Measurements from ENCODE around the gene CDH1. TPM values are rescaled to one million over a fixed set of nuclear protein-coding genes. Genes with fewer than 3 reads are reported as not detected.
"Not testable (repeated sequence)": the region's sequence is repeated elsewhere in the genome, so short reads cannot be mapped to it uniquely, and the experiment has no call there.

The CDH1 gene
- total and polyA plus RNA-seq, 5 donors from 2014 or later: 0.41 to 4.6 (median 0.72) TPM

- peak overlapping the region in 1 of 3 donors; percentile 66 for H3K27ac Mint-ChIP-seq
These were observed 32.7 kb upstream of the CDH1 start for GRCh38 chr16:68704232-68704867.

GRCh38 chr16:68707340-68708152 is 29.5 kb upstream of the CDH1 start:
- peaks cover 0 to 11% (median 3%) of the 10 kb centered on the region in 4 donors for H3K4me1 Mint-ChIP-seq
- DNase-seq: no peak
- H3K36me3 Mint-ChIP-seq: no peaks in the 10 kb centered on the region
- H3K27me3 Mint-ChIP-seq: peaks cover 10% of the 10 kb centered on the region
- H3K4me3 ChIP-seq (ENCODE audit: low read depth, low read length): no peak overlapping the region
- no peaks in the 10 kb centered on the region for H3K9me3 Mint-ChIP-seq
- ATAC-seq (ENCODE audit: low read depth in 2 of 2): no peak
- H3K27ac ChIP-seq (ENCODE audit: insufficient read depth, low read length, poor library complexity, severe bottlenecking): no peak overlapping the region
- no peaks in the 10 kb centered on the region for H3K27me3 ChIP-seq (ENCODE audit: control insufficient read depth, insufficient read depth, low read length)
- H3K36me3 ChIP-seq (ENCODE audit: control insufficient read depth, insufficient read depth, low read length): no peaks in the 10 kb centered on the region
- H3K4me1 ChIP-seq (ENCODE audit: control insufficient read depth, insufficient read depth, low read length, poor library complexity, severe bottlenecking): peaks cover 3% of the 10 kb centered on the region
- no peaks in the 10 kb centered on the region for H3K9me3 ChIP-seq (ENCODE audit: control insufficient read depth in 2 of 2, low read length in 2 of 2)
- no peak overlapping the region for H3K4me3 Mint-ChIP-seq
- no peak overlapping the region for H3K27ac Mint-ChIP-seq

More at GRCh38 chr16:68704232-68704867, 32.7 kb upstream of the CDH1 start:
- H3K9me3 ChIP-seq (ENCODE audit: control insufficient read depth in 2 of 2, low read length in 2 of 2): no peaks in the 10 kb centered on the region
- H3K36me3 Mint-ChIP-seq: no peaks in the 10 kb centered on the region
- ATAC-seq (ENCODE audit: low read depth in 2 of 2) (peak in 1 of 2 donors; percentile 51), DNase-seq (peak; percentile 23 to 61 (median 35))
- H3K4me1 ChIP-seq (ENCODE audit: control insufficient read depth, insufficient read depth, low read length, poor library complexity, severe bottlenecking): no peaks in the 10 kb centered on the region
- H3K27me3 Mint-ChIP-seq: no peaks in the 10 kb centered on the region
- H3K27ac ChIP-seq (ENCODE audit: insufficient read depth, low read length, poor library complexity, severe bottlenecking): no peak overlapping the region
- no peak overlapping the region for H3K4me3 Mint-ChIP-seq
- H3K36me3 ChIP-seq (ENCODE audit: control insufficient read depth, insufficient read depth, low read length): no peaks in the 10 kb centered on the region
- no peaks in the 10 kb centered on the region for H3K27me3 ChIP-seq (ENCODE audit: control insufficient read depth, insufficient read depth, low read length)
- no peak overlapping the region for H3K4me3 ChIP-seq (ENCODE audit: low read depth, low read length)
- H3K9me3 Mint-ChIP-seq: no peaks in the 10 kb centered on the region
- peaks cover 0 to 5% (median 2%) of the 10 kb centered on the region in 4 donors for H3K4me1 Mint-ChIP-seq

- Mint-ChIP-seq H3K4me3 (no peak overlapping the region), H3K9me3 (peaks cover 0 to 2% (median 0%) of the 10 kb centered on the region in 7 donors), H3K36me3 (no peaks in the 10 kb centered on the region), H3K27ac (no peak overlapping the region), H3K4me1 (peaks cover 0 to 7% (median under 1%) of the 10 kb centered on the region in 4 donors), H3K27me3 (peaks cover 10% of the 10 kb centered on the region)
- Histone ChIP-seq H3K4me3 (ENCODE audit: low read depth, low read length) (no peak overlapping the region), H3K9me3 (ENCODE audit: control insufficient read depth in 2 of 2, low read length in 2 of 2) (no peaks in the 10 kb centered on the region), H3K27ac (ENCODE audit: insufficient read depth, low read length, poor library complexity, severe bottlenecking) (no peak overlapping the region), H3K36me3 (ENCODE audit: control insufficient read depth, insufficient read depth, low read length) (no peaks in the 10 kb centered on the region), H3K27me3 (ENCODE audit: control insufficient read depth, insufficient read depth, low read length) (no peaks in the 10 kb centered on the region), H3K4me1 (ENCODE audit: control insufficient read depth, insufficient read depth, low read length, poor library complexity, severe bottlenecking) (peaks cover 3% of the 10 kb centered on the region)
- DNase-seq: no peak
- ATAC-seq (ENCODE audit: low read depth in 2 of 2): no peak
These were observed 26.9 kb upstream of the CDH1 start for GRCh38 chr16:68710211-68710610.

GRCh38 chr16:68711421-68712139 is 25.5 kb upstream of the CDH1 start:
- peaks cover 0 to 7% (median under 1%) of the 10 kb centered on the region in 4 donors for H3K4me1 Mint-ChIP-seq
- H3K36me3 ChIP-seq (ENCODE audit: control insufficient read depth, insufficient read depth, low read length): no peaks in the 10 kb centered on the region
- H3K4me3 Mint-ChIP-seq: no peak overlapping the region
- no peak overlapping the region for H3K27ac Mint-ChIP-seq
- H3K9me3 Mint-ChIP-seq: peaks cover 0 to 2% (median 0%) of the 10 kb centered on the region in 7 donors
- H3K27ac ChIP-seq (ENCODE audit: insufficient read depth, low read length, poor library complexity, severe bottlenecking): no peak overlapping the region
- peak in 1 of 2 donors; percentile 16 for ATAC-seq (ENCODE audit: low read depth in 2 of 2)
- no peaks in the 10 kb centered on the region for H3K9me3 ChIP-seq (ENCODE audit: control insufficient read depth in 2 of 2, low read length in 2 of 2)
- H3K27me3 ChIP-seq (ENCODE audit: control insufficient read depth, insufficient read depth, low read length): no peaks in the 10 kb centered on the region
- no peak overlapping the region for H3K4me3 ChIP-seq (ENCODE audit: low read depth, low read length)
- peaks cover 3% of the 10 kb centered on the region for H3K4me1 ChIP-seq (ENCODE audit: control insufficient read depth, insufficient read depth, low read length, poor library complexity, severe bottlenecking)
- no peak for DNase-seq
- H3K27me3 Mint-ChIP-seq: peaks cover 10% of the 10 kb centered on the region
- H3K36me3 Mint-ChIP-seq: no peaks in the 10 kb centered on the region

- H3K36me3 ChIP-seq (ENCODE audit: control insufficient read depth, insufficient read depth, low read length): no peaks in the 10 kb centered on the region
- no peaks in the 10 kb centered on the region for H3K9me3 ChIP-seq (ENCODE audit: control insufficient read depth in 2 of 2, low read length in 2 of 2)
- Mint-ChIP-seq H3K4me3 (no peak overlapping the region), H3K4me1 (peaks cover 0 to 7% (median under 1%) of the 10 kb centered on the region in 4 donors), H3K36me3 (no peaks in the 10 kb centered on the region), H3K9me3 (peaks cover 0 to 2% (median 0%) of the 10 kb centered on the region in 7 donors), H3K27ac (peak overlapping the region in 1 of 3 donors; percentile 49), H3K27me3 (peaks cover 10% of the 10 kb centered on the region)
- ATAC-seq (ENCODE audit: low read depth in 2 of 2): no peak
- H3K4me3 ChIP-seq (ENCODE audit: low read depth, low read length): no peak overlapping the region
- H3K27me3 ChIP-seq (ENCODE audit: control insufficient read depth, insufficient read depth, low read length): no peaks in the 10 kb centered on the region
- no peak for DNase-seq
- H3K4me1 ChIP-seq (ENCODE audit: control insufficient read depth, insufficient read depth, low read length, poor library complexity, severe bottlenecking): peaks cover 3% of the 10 kb centered on the region
- H3K27ac ChIP-seq (ENCODE audit: insufficient read depth, low read length, poor library complexity, severe bottlenecking): no peak overlapping the region
These were observed 23.7 kb upstream of the CDH1 start for GRCh38 chr16:68713361-68713760.

- peaks cover 5% of the 10 kb centered on the region for H3K27me3 Mint-ChIP-seq
- DNase-seq (no peak), ATAC-seq (ENCODE audit: low read depth in 2 of 2) (no peak)
- H3K36me3 ChIP-seq (ENCODE audit: control insufficient read depth, insufficient read depth, low read length): no peaks in the 10 kb centered on the region
- no peak overlapping the region for H3K4me3 ChIP-seq (ENCODE audit: low read depth, low read length)
- H3K9me3 Mint-ChIP-seq: peaks cover 0 to 2% (median 0%) of the 10 kb centered on the region in 7 donors
- H3K27me3 ChIP-seq (ENCODE audit: control insufficient read depth, insufficient read depth, low read length): no peaks in the 10 kb centered on the region
- H3K36me3 Mint-ChIP-seq: no peaks in the 10 kb centered on the region
- peaks cover 0 to 7% (median 3%) of the 10 kb centered on the region in 4 donors for H3K4me1 Mint-ChIP-seq
- no peak overlapping the region for H3K4me3 Mint-ChIP-seq
- H3K27ac Mint-ChIP-seq: no peak overlapping the region
- H3K4me1 ChIP-seq (ENCODE audit: control insufficient read depth, insufficient read depth, low read length, poor library complexity, severe bottlenecking): peaks cover 3% of the 10 kb centered on the region
- no peak overlapping the region for H3K27ac ChIP-seq (ENCODE audit: insufficient read depth, low read length, poor library complexity, severe bottlenecking)
- H3K9me3 ChIP-seq (ENCODE audit: control insufficient read depth in 2 of 2, low read length in 2 of 2): no peaks in the 10 kb centered on the region
These were observed 21.6 kb upstream of the CDH1 start for GRCh38 chr16:68715471-68715870.

GRCh38 chr16:68716516-68716915 is 20.6 kb upstream of the CDH1 start:
- H3K4me3 ChIP-seq (ENCODE audit: low read depth, low read length); H3K27me3 ChIP-seq (ENCODE audit: control insufficient read depth, insufficient read depth, low read length); H3K9me3 Mint-ChIP-seq; H3K4me1 ChIP-seq (ENCODE audit: control insufficient read depth, insufficient read depth, low read length, poor library complexity, severe bottlenecking); H3K27me3 Mint-ChIP-seq; H3K4me3 Mint-ChIP-seq; H3K4me1 Mint-ChIP-seq; H3K36me3 Mint-ChIP-seq; H3K27ac Mint-ChIP-seq; H3K9me3 ChIP-seq (ENCODE audit: control insufficient read depth in 2 of 2, low read length in 2 of 2); DNase-seq; H3K27ac ChIP-seq (ENCODE audit: insufficient read depth, low read length, poor library complexity, severe bottlenecking); ATAC-seq (ENCODE audit: low read depth in 2 of 2); H3K36me3 ChIP-seq (ENCODE audit: control insufficient read depth, insufficient read depth, low read length): not testable (repeated sequence)

Measured in CD4-positive, CD25-positive, alpha-beta regulatory T cell (primary cell).